ENCODE measurements around the gene NID1. TPM values are rescaled to one million over a fixed set of nuclear protein-coding genes. Genes with fewer than 3 reads are reported as not detected.

NID1 gene
- total and polyA plus RNA-seq, 2 of the 4 experiments (the other 2 are of a cell fraction): 21.9 to 83.3 TPM

DNA sequence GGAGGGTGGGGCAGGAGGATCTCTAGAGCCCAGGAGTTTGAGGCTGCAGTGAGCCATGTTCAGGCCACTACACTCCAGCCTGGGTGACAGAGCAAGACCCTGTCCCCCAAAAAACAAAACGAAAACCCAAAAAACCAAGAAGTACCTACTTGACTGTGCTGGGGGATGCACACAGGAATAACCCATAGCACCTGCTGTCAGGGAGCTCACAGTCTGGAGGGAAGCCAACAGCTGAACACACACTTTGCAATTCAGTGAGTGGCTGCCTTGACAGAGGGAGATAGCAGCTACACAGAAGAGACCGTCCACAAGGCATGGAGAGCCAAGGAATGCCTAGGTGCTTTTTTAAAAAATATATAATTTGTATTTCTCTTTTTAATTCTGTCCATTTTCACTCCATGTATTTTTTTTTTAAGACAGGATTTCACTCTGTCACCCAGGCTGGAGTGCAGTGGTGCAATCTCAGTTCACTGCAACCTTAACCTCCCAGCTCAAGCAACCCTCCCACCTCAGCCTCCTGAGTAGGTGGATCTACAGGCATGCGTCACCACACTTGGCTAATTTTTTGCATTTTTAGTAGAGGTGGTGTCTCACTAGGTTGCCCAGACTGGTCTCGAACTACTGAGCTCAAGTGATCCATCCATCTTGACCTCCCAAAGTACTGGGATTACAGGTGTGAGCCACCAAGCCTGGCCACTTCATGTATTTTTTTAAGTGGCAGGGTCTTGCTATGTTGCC is 68.7 kb downstream of the NID1 start:
- no peak for DNase-seq
- intact Hi-C loops (cut with micrococcal nuclease): no loop called here
- H4K91ac ChIP-seq (ENCODE audit: insufficient read depth, low read depth, low read length): no peak overlapping the region
- no peak overlapping the region for H2BK120ac ChIP-seq (ENCODE audit: low read depth, low read length)
- no peak overlapping the region for H3K14ac ChIP-seq (replicated peaks; ENCODE audit: low read depth, low read length)
- no peak overlapping the region for H3K9ac ChIP-seq (ENCODE audit: low read depth, low read length)
- TF ChIP-seq CHD1 (IDR thresholded peaks at IDR 0.05; ENCODE audit: low read depth, low read length) (no peak), RFX5 (IDR thresholded peaks at IDR 0.05; ENCODE audit: low read depth, low read length) (no peak), MXI1 (IDR thresholded peaks at IDR 0.05; ENCODE audit: borderline replicate concordance, low read depth, low read length) (no peak), MAFK (IDR thresholded peaks at IDR 0.05; ENCODE audit: low read depth, low read length) (no peak), POLR2A (IDR thresholded peaks at IDR 0.05; ENCODE audit: low read depth, low read length) (no peak), SMC3 (IDR thresholded peaks at IDR 0.05; ENCODE audit: low read depth, low read length) (no peak), CEBPB (IDR thresholded peaks at IDR 0.05; ENCODE audit: low read depth, low read length) (no peak), RAD21 (IDR thresholded peaks at IDR 0.05; ENCODE audit: low read length) (no peak), NFE2L2 (IDR thresholded peaks at IDR 0.05; ENCODE audit: low read depth, low read length) (no peak), RCOR1 (IDR thresholded peaks at IDR 0.05; ENCODE audit: insufficient replicate concordance, low read length) (no peak), BHLHE40 (IDR thresholded peaks at IDR 0.05; ENCODE audit: low read depth, low read length) (no peak)
- TF ChIP-seq, protein P1, sequence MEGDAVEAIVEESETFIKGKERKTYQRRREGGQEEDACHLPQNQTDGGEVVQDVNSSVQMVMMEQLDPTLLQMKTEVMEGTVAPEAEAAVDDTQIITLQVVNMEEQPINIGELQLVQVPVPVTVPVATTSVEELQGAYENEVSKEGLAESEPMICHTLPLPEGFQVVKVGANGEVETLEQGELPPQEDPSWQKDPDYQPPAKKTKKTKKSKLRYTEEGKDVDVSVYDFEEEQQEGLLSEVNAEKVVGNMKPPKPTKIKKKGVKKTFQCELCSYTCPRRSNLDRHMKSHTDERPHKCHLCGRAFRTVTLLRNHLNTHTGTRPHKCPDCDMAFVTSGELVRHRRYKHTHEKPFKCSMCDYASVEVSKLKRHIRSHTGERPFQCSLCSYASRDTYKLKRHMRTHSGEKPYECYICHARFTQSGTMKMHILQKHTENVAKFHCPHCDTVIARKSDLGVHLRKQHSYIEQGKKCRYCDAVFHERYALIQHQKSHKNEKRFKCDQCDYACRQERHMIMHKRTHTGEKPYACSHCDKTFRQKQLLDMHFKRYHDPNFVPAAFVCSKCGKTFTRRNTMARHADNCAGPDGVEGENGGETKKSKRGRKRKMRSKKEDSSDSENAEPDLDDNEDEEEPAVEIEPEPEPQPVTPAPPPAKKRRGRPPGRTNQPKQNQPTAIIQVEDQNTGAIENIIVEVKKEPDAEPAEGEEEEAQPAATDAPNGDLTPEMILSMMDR (conservative IDR thresholded peaks at IDR 0.05; ENCODE audit: low read depth, low read length): no peak
- TF ChIP-seq, protein P2, sequence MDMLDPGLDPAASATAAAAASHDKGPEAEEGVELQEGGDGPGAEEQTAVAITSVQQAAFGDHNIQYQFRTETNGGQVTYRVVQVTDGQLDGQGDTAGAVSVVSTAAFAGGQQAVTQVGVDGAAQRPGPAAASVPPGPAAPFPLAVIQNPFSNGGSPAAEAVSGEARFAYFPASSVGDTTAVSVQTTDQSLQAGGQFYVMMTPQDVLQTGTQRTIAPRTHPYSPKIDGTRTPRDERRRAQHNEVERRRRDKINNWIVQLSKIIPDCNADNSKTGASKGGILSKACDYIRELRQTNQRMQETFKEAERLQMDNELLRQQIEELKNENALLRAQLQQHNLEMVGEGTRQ (IDR thresholded peaks at IDR 0.05; ENCODE audit: low read depth, low read length): no peak
- H2BK5ac ChIP-seq (ENCODE audit: low read depth, low read length, poor library complexity, severe bottlenecking): peak overlapping the region; percentile 39
- H4K8ac ChIP-seq (ENCODE audit: low read depth in 2 of 2, low read length in 2 of 2): no peak overlapping the region
- H3K9me3 ChIP-seq (ENCODE audit: control insufficient read depth, insufficient read depth, low read length): no peaks in the 10 kb centered on the region
- peaks cover 9% of the 10 kb centered on the region for H3K9me1 ChIP-seq (ENCODE audit: insufficient read depth, low read length)
- peak overlapping the region; percentile 24; the same call in 1 of the 2 replicates for H2AK5ac ChIP-seq (ENCODE audit: low read depth, low read length)
- H3K79me1 ChIP-seq (ENCODE audit: low read depth in 1 of 2, low read length in 2 of 2): peaks cover 4 to 17% of the 10 kb centered on the region in 2 experiments; a peak in 3 of 4 replicates
- H2AFZ ChIP-seq (replicated peaks; ENCODE audit: low read length, poor library complexity): no peak overlapping the region
- no peak overlapping the region for H4K5ac ChIP-seq (ENCODE audit: low read depth, low read length)
- no TSS peak for BruUV-seq (replicated peaks)
- H3K18ac ChIP-seq (ENCODE audit: low read depth, low read length): no peak overlapping the region
- H3K4me1 ChIP-seq (ENCODE audit: control insufficient read depth, insufficient read depth, low read length): peaks cover 8% of the 10 kb centered on the region
- no peak overlapping the region for H3K4ac ChIP-seq (ENCODE audit: low read depth, low read length)
- no peak overlapping the region for H2BK15ac ChIP-seq (ENCODE audit: low read depth, low read length)
- no peaks in the 10 kb centered on the region for H3K27me3 ChIP-seq (ENCODE audit: control insufficient read depth, insufficient read depth, low read length)
- H3K4me3 ChIP-seq (ENCODE audit: insufficient read depth, low read depth, low read length): no peak overlapping the region
- no peak overlapping the region for H3K23ac ChIP-seq (ENCODE audit: low read depth, low read length)
- no peak overlapping the region for H3K27ac ChIP-seq (ENCODE audit: insufficient read depth, low read length)
- in situ Hi-C loops (cut with MboI; ENCODE audit: low sequenced_read_pairs): no loop called here
- no CpG with 5 or more reads among the region's 4 CpGs for WGBS, 2 experiments (ENCODE audit: extremely low coverage in 2 of 2, insufficient read length in 1 of 2)
- H2BK20ac ChIP-seq (ENCODE audit: low read depth, low read length): no peak overlapping the region
- ChIA-PET CTCF (interaction anchor here (2.3 kb wide), 1 partner anchor 25 kb away, joined by 6 read pairs; no protein-coding TSS in a partner anchor), POLR2A (ENCODE audit: unreplicated experiment) (no interaction called here)
- H3K56ac ChIP-seq (ENCODE audit: extremely low read depth, insufficient read depth, low read length): no peak overlapping the region
- H4K20me1 ChIP-seq (ENCODE audit: insufficient read depth, low read length): no peaks in the 10 kb centered on the region
- H2AK9ac ChIP-seq (replicated peaks; ENCODE audit: low read depth, low read length, poor library complexity): no peak overlapping the region
- no peak for ATAC-seq (ENCODE audit: low read depth)
- peaks cover 33% of the 10 kb centered on the region for H3K36me3 ChIP-seq (ENCODE audit: control insufficient read depth, insufficient read depth, low read length)
- dilution Hi-C loops (cut with HindIII; ENCODE audit: low sequenced_read_pairs, unreplicated experiment): no loop called here
- H3K4me2 ChIP-seq (ENCODE audit: low read depth, low read length): no peak overlapping the region
